GM18868 (cell line): ENCODE results near the gene BMF.
"Not testable (repeated sequence)": the region's sequence is repeated elsewhere in the genome, so short reads cannot be mapped to it uniquely, and the experiment has no call there.

Source experiments
- ATAC-seq: cut with Tn5 transposase; IDR thresholded peaks from one replicate; pipeline ENCODE4 v1.9.1; 2021; ENCODE audit warnings: mild to moderate bottlenecking, moderate library complexity; ENCODE audit not compliant: unreplicated experiment

Gene BMF

GRCh38 chr15:40088929-40089755 is 19.5 kb downstream of the BMF start:
- no peak for ATAC-seq

GRCh38 chr15:40087991-40088928 is 20.4 kb downstream of the BMF start:
- ATAC-seq: no peak

- ATAC-seq: no peak
These were observed 21.4 kb downstream of the BMF start for GRCh38 chr15:40087068-40087810.

- ATAC-seq: no peak
These were observed 23.4 kb downstream of the BMF start for GRCh38 chr15:40085266-40085665.

GRCh38 chr15:40084650-40085049 is 24.0 kb downstream of the BMF start:
- no peak for ATAC-seq

GRCh38 chr15:40082195-40082883 is 26.3 kb downstream of the BMF start:
- ATAC-seq: no peak

- ATAC-seq: no peak
These were observed 26.9 kb downstream of the BMF start for GRCh38 chr15:40081691-40082194.

- no peak for ATAC-seq
These were observed 27.8 kb downstream of the BMF start for GRCh38 chr15:40080847-40081246.

GRCh38 chr15:40080104-40080503 is 28.6 kb downstream of the BMF start:
- ATAC-seq: no peak

GRCh38 chr15:40079456-40079855 is 29.2 kb downstream of the BMF start:
- no peak for ATAC-seq

GRCh38 chr15:40075298-40076044 is 33.2 kb downstream of the BMF start:
- no peak for ATAC-seq

GRCh38 chr15:40074656-40075055 is 34.0 kb downstream of the BMF start:
- not testable (repeated sequence) for ATAC-seq

GRCh38 chr15:40073716-40074490 is 34.8 kb downstream of the BMF start:
- ATAC-seq: not testable (repeated sequence)

- ATAC-seq: no peak
These were observed 36.3 kb downstream of the BMF start for GRCh38 chr15:40072216-40072990.

GRCh38 chr15:40070608-40071218 is 38.0 kb downstream of the BMF start:
- no peak for ATAC-seq

GRCh38 chr15:40070166-40070557 is 38.5 kb downstream of the BMF start:
- ATAC-seq: no peak
